ENCODE results near the gene AGRN.

AGRN gene

DNA sequence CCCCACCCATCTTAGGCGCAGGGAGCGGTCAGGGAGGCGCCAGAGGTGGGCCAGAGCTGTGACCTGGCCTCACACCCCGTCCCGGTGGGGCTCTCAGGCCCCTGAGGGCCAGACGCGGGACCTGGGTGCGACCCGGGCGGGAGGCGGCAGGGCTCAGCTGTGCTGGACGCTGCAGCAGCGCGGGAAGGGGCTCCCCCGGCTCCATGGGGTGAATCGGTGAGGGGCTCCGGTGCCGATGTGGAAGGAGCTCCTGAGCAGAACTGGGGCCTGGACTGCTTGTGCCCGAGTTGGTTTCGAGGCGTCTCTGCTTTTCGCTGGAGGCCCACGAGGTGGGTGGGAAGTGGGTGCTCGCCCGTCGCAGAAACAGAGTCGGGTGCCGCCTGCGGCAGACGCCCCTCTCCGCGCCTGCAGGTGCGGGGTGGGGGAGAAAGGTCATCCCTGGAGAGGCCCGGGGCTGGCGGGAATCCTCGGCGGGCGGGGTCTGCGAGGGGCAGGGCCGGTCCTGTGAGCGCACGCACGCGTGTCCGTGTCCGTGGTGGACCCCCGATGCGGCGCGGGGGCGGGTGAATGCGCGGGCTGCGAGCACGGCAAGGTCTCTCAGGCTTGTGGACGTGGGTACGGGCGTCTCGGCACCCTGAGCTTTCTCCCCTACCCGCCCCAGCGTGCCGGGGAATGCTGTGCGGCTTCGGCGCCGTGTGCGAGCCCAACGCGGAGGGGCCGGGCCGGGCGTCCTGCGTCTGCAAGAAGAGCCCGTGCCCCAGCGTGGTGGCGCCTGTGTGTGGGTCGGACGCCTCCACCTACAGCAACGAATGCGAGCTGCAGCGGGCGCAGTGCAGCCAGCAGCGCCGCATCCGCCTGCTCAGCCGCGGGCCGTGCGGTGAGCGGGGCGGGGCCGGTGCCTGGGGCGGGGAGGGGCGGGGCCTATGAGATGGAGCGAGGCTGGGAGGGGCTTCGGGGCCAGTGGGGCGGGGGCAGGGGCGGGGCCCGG is 20.4 kb downstream of the AGRN start:
- peak; percentile 72 for DNase-seq

DNA sequence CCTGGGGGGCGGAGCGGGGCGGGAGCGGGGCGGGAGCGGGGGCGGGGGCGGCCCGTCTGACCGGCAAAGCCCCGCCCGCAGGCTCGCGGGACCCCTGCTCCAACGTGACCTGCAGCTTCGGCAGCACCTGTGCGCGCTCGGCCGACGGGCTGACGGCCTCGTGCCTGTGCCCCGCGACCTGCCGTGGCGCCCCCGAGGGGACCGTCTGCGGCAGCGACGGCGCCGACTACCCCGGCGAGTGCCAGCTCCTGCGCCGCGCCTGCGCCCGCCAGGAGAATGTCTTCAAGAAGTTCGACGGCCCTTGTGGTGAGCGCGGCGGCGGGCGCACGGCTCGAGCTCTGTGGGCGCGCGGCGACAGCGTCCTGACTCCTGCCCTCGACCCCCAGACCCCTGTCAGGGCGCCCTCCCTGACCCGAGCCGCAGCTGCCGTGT is 21.2 kb downstream of the AGRN start:
- no peak for DNase-seq

GRCh38 chr1:1041873-1042272 is 22.0 kb downstream of the AGRN start:
- no peak for DNase-seq

DNA sequence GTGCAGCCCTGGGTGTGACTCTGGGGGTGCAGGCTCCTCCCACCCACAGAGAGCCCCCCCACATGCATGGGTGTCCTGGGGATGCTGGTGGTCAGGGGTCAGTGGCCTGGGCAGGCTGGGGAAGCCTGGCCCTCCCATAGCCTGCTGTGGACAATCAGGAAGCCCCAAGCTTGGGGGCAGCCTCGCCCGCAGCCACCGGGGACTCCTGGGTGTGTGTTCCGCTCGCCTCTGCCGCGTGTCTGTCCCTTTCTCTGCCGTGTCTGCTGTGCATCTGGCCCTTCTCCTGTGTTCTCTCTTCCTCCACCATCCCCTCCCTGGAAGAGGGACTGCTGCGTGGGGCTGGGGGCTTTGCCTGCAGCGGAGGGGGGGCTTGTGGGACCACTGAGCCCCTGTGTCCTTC is 22.9 kb downstream of the AGRN start:
- no peak for DNase-seq

DNA sequence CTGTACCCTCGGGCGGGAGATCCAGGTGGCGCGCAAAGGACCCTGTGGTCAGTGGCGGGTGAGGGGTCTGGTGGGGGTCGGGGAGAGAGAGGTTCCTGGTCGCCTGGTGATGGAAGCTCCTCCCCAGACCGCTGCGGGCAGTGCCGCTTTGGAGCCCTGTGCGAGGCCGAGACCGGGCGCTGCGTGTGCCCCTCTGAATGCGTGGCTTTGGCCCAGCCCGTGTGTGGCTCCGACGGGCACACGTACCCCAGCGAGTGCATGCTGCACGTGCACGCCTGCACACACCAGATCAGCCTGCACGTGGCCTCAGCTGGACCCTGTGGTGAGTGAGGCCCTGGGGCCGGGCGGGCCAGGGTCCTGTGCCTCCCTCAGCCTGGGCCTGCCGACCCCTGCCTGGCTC is 23.5 kb downstream of the AGRN start:
- DNase-seq: no peak

DNA sequence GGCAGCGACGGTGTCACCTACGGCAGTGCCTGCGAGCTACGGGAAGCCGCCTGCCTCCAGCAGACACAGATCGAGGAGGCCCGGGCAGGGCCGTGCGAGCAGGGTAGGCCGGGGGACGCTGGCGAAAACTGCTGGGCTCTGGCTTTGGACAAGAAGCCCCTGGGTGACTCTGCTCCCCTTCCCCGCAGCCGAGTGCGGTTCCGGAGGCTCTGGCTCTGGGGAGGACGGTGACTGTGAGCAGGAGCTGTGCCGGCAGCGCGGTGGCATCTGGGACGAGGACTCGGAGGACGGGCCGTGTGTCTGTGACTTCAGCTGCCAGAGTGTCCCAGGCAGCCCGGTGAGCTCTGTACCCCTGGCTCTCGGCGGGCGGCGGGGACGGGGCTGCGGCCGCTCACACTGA is 24.0 kb downstream of the AGRN start:
- no peak for DNase-seq

GRCh38 chr1:1044455-1045078 is 24.6 kb downstream of the AGRN start:
- DNase-seq: no peak

DNA sequence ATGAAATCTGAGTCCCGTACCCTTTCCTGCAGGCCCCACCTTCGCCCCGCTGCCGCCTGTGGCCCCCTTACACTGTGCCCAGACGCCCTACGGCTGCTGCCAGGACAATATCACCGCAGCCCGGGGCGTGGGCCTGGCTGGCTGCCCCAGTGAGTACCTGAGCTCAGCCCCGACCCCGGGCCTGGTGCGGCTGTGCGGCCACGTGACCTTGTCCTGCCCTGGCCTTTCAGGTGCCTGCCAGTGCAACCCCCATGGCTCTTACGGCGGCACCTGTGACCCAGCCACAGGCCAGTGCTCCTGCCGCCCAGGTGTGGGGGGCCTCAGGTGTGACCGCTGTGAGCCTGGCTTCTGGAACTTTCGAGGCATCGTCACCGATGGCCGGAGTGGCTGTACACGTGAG is 25.2 kb downstream of the AGRN start:
- DNase-seq: no peak

- no peak for DNase-seq
Measured at GRCh38 chr1:1046243-1046642, 26.3 kb downstream of the AGRN start.

DNA sequence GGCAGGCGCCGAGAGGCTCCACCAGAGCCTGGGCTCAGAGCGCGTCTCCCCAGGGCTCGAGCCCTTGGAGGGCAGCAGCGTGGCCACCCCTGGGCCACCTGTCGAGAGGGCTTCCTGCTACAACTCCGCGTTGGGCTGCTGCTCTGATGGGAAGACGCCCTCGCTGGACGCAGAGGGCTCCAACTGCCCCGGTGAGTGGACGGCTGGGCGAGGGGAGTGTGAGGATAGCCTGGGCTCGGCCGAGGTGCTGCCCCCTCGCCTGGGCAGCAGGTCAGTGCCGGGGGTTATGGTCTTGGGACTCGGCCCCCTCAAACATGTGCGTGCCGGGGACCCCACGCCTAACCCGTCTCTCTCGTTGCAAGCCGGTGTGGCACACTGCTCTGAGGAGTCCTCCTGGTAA is 26.8 kb downstream of the AGRN start:
- no peak for DNase-seq

- no peak for DNase-seq
Measured at GRCh38 chr1:1047407-1047806, 27.5 kb downstream of the AGRN start.

DNA sequence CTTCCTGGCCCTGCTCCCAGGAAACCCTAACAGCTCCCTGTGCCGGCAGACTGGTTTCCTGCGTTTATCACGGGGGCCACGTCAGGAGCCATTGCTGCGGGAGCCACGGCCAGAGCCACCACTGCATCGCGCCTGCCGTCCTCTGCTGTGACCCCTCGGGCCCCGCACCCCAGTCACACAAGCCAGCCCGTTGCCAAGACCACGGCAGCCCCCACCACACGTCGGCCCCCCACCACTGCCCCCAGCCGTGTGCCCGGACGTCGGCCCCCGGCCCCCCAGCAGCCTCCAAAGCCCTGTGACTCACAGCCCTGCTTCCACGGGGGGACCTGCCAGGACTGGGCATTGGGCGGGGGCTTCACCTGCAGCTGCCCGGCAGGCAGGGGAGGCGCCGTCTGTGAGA is 28.0 kb downstream of the AGRN start:
- no peak for DNase-seq

GRCh38 chr1:1048765-1049164 is 28.8 kb downstream of the AGRN start:
- no peak for DNase-seq

DNA sequence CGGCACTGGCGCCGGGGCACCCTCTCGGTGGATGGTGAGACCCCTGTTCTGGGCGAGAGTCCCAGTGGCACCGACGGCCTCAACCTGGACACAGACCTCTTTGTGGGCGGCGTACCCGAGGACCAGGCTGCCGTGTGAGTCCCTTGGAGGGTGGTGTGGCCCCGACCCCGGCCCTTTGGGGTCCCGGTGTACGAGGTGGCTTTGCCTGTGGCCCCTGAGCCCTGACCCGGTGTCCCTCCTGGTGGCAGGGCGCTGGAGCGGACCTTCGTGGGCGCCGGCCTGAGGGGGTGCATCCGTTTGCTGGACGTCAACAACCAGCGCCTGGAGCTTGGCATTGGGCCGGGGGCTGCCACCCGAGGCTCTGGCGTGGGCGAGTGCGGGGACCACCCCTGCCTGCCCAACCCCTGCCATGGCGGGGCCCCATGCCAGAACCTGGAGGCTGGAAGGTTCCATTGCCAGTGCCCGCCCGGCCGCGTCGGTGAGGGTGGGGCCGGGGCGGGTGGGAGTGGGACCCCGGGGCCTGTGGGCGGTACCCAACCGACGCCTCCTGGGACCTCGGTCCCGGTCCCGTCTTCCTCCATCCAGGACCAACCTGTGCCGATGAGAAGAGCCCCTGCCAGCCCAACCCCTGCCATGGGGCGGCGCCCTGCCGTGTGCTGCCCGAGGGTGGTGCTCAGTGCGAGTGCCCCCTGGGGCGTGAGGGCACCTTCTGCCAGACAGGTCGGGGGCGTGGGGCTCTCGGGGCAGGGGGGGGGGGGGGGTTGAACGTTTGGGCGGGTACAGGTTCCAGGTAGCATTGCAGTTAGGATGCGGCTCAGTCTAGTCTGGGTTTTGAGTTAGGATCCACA is 29.6 kb downstream of the AGRN start:
- no peak for DNase-seq

GRCh38 chr1:1050577-1051052 is 30.7 kb downstream of the AGRN start:
- no peak for DNase-seq

DNA sequence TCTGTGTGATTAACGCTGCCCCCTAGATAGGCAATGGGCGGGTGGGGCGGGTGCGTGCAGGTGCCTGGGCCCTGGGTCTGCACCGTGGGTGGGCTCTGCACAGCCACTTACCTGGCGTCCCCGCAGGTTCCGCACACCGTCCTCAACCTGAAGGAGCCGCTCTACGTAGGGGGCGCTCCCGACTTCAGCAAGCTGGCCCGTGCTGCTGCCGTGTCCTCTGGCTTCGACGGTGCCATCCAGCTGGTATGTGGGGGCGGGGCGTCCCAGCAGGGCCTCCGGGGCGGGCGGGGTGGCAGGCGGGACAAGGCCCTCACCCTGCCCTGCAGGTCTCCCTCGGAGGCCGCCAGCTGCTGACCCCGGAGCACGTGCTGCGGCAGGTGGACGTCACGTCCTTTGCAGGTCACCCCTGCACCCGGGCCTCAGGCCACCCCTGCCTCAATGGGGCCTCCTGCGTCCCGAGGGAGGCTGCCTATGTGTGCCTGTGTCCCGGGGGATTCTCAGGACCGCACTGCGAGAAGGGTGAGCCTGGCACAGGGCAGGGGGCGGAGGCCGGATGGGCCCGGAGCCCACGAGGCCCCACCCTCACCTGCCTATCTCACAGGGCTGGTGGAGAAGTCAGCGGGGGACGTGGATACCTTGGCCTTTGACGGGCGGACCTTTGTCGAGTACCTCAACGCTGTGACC is 31.3 kb downstream of the AGRN start:
- DNase-seq: no peak

DNA sequence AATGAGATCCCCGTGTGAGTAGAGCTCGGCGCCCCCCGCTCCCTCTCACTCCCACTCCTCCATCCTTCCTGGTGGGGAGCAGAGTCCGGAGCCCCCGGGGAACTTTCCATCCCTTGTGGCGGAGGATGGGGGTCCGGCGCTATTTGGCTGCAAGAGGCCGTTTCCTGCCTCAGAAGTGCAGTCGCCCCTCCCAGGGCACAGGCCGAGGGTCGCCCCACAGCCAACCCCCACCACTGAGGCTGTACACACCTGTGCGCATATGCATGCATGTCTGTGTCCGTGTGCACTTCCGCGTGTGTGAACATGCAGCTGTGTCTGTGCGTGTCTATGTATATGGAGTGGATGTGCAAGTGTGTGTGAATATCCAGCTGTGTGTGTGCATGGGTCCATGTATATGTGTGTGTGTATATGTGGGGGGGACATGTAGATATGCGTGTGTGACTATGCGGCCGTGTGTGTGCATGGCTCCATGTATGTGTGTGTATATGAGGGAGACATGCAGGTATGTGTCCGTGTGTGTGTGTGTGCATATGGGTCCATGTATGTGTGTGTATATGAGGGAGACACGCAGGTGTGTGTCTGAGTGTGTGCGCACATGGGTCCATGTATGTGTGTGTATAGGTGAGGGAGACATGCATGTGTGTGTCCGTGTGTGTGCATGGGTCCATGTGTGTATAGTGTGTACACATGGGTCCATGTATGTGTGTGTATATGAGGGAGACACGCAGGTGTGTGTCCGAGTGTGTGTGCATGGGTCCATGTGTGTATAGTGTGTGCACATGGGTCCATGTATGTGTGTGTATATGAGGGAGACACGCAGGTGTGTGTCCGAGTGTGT is 32.3 kb downstream of the AGRN start:
- no peak for DNase-seq

DNA sequence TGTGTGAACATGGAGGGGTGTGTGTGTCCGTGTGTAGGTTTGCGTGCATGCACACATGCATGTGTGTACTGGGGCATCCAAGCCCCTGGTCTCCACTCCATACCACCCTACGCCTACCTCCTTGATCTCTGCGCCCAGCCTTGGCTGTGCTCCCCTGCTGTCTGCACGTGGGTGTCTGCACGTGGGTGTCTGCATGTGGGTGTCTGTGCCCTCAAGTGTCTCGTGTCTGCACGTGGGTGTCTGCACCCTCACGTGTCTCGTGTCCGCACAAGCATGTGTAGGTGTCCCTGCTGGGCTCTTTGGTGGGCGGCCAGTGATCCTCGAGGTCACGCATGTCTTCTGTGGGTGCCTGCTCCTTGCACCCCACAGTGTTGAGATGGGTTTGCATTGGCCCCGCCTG is 33.1 kb downstream of the AGRN start:
- no peak for DNase-seq

DNA sequence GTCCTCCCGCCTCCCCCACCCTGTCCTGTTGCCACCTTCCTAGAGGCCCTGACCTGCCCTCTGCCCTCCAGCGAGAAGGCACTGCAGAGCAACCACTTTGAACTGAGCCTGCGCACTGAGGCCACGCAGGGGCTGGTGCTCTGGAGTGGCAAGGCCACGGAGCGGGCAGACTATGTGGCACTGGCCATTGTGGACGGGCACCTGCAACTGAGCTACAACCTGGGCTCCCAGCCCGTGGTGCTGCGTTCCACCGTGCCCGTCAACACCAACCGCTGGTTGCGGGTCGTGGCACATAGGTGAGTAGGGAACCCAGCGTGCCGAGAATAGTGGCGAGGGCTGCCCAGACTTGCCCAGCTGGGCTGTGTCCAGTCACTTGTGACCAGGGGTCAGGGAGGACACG is 33.8 kb downstream of the AGRN start:
- DNase-seq: no peak

DNA sequence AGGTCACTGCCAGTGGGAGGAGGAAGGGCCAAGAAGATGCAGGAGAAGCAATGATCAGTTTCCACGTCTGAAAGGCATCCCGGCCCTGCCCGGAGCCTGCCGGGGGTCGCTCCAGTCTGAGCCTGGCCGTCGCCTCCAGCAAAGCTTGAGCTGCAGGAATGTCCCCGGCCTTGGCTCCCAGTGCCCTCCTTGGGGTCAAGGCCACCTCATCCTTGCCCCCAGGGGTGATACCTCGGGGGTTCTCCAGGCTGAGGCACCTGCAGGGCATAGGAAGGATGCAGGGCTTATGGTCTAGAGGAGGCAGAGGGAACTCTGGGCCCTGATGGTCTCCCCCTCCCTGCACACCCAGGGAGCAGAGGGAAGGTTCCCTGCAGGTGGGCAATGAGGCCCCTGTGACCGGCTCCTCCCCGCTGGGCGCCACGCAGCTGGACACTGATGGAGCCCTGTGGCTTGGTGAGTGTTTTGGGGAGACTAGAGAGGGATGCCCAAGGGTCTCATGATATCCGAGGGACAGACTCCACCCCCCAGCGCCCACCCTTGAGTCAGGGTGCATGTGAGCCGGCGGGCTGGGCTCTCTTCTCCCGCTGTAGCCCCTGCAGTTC is 34.3 kb downstream of the AGRN start:
- DNase-seq: no peak

- no peak for DNase-seq
Measured at GRCh38 chr1:1054971-1055370, 35.1 kb downstream of the AGRN start.

All from stimulated activated CD4-positive, alpha-beta T cell treated with anti-CD3 and anti-CD28 coated beads, Interleukin-4, amount 100 ng/mL, for 1 hour (primary cell).